ENCODE results near the gene CABP1. TPM values are rescaled to one million over a fixed set of nuclear protein-coding genes. Genes with fewer than 3 reads are reported as not detected.

Gene CABP1
- total and polyA plus RNA-seq, 9 of the 15 experiments (the other 6 are each of a cell fraction or from before 2014, with no cell fraction given) = not detected

GRCh38 chr12:120640861-120641833 lies 721 bp downstream of the CABP1 start (continued):
- TF ChIP-seq, protein P1, sequence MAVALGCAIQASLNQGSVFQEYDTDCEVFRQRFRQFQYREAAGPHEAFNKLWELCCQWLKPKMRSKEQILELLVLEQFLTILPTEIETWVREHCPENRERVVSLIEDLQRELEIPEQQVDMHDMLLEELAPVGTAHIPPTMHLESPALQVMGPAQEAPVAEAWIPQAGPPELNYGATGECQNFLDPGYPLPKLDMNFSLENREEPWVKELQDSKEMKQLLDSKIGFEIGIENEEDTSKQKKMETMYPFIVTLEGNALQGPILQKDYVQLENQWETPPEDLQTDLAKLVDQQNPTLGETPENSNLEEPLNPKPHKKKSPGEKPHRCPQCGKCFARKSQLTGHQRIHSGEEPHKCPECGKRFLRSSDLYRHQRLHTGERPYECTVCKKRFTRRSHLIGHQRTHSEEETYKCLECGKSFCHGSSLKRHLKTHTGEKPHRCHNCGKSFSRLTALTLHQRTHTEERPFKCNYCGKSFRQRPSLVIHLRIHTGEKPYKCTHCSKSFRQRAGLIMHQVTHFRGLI (CRISPR knock-in tag; IDR thresholded peaks at IDR 0.05) = no peak
- TF ChIP-seq MCM5 (IDR thresholded peaks at IDR 0.05; ENCODE audit: low read depth) = no peak
- no peak for TF ChIP-seq RFX1 (IDR thresholded peaks at IDR 0.05)
- peak; percentile 61; the same call in 1 of the 2 replicates for TF ChIP-seq FOXP4 (CRISPR knock-in tag; IDR thresholded peaks at IDR 0.05; ENCODE audit: borderline replicate concordance)
- TF ChIP-seq MEIS2 (IDR thresholded peaks at IDR 0.05; ENCODE audit: partially characterized antibody) = no peak
- TF ChIP-seq ZBTB33 (CRISPR knock-in tag; IDR thresholded peaks at IDR 0.05) = peak; percentile 63
- 0 out of 6 replicates have a peak, but pooled peaks of 1 of the 3 experiments have one; percentile 40 for TF ChIP-seq ZBTB11 (CRISPR knock-in tag; IDR thresholded peaks at IDR 0.05)
- TF ChIP-seq, protein P2, sequence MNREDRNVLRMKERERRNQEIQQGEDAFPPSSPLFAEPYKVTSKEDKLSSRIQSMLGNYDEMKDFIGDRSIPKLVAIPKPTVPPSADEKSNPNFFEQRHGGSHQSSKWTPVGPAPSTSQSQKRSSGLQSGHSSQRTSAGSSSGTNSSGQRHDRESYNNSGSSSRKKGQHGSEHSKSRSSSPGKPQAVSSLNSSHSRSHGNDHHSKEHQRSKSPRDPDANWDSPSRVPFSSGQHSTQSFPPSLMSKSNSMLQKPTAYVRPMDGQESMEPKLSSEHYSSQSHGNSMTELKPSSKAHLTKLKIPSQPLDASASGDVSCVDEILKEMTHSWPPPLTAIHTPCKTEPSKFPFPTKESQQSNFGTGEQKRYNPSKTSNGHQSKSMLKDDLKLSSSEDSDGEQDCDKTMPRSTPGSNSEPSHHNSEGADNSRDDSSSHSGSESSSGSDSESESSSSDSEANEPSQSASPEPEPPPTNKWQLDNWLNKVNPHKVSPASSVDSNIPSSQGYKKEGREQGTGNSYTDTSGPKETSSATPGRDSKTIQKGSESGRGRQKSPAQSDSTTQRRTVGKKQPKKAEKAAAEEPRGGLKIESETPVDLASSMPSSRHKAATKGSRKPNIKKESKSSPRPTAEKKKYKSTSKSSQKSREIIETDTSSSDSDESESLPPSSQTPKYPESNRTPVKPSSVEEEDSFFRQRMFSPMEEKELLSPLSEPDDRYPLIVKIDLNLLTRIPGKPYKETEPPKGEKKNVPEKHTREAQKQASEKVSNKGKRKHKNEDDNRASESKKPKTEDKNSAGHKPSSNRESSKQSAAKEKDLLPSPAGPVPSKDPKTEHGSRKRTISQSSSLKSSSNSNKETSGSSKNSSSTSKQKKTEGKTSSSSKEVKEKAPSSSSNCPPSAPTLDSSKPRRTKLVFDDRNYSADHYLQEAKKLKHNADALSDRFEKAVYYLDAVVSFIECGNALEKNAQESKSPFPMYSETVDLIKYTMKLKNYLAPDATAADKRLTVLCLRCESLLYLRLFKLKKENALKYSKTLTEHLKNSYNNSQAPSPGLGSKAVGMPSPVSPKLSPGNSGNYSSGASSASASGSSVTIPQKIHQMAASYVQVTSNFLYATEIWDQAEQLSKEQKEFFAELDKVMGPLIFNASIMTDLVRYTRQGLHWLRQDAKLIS (CRISPR knock-in tag; IDR thresholded peaks at IDR 0.05) = peak; percentile 59; the same call in 1 of the 2 replicates
